ENCODE data around the gene DTNA.

DTNA gene

DNA sequence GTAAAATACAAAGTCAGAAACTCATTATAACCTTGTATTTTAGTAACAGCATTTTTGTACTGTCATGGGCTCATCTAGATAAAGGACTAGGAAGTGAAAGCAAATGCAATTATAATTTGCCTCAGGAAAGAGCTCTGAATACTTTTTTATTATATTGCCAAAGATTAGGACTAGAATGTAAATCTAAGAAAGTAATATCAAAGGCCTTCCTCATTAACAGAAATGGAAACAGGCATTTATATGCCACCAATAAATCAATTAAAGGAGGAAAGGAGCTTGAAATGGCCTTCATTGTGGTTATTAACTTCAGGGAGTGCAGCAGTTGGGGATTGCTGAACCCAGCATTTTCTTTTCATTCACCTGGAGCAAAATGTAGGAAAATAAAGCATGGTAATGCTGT lies 39.6 kb downstream of the DTNA start:
- Histone ChIP-seq H3K36me3 (no peaks in the 10 kb centered on the region), H3K4me3 (ENCODE audit: low read depth, low read length) (no peak overlapping the region), H3K27me3 (ENCODE audit: insufficient read depth, low read depth, severe bottlenecking) (no peaks in the 10 kb centered on the region), H3K9me3 (ENCODE audit: severe bottlenecking) (no peaks in the 10 kb centered on the region), H3K27ac (no peak overlapping the region)
- TF ChIP-seq, protein P1, sequence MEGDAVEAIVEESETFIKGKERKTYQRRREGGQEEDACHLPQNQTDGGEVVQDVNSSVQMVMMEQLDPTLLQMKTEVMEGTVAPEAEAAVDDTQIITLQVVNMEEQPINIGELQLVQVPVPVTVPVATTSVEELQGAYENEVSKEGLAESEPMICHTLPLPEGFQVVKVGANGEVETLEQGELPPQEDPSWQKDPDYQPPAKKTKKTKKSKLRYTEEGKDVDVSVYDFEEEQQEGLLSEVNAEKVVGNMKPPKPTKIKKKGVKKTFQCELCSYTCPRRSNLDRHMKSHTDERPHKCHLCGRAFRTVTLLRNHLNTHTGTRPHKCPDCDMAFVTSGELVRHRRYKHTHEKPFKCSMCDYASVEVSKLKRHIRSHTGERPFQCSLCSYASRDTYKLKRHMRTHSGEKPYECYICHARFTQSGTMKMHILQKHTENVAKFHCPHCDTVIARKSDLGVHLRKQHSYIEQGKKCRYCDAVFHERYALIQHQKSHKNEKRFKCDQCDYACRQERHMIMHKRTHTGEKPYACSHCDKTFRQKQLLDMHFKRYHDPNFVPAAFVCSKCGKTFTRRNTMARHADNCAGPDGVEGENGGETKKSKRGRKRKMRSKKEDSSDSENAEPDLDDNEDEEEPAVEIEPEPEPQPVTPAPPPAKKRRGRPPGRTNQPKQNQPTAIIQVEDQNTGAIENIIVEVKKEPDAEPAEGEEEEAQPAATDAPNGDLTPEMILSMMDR (IDR thresholded peaks at IDR 0.05; ENCODE audit: low read depth, low read length) = no peak
- no peak for DNase-seq

DNA sequence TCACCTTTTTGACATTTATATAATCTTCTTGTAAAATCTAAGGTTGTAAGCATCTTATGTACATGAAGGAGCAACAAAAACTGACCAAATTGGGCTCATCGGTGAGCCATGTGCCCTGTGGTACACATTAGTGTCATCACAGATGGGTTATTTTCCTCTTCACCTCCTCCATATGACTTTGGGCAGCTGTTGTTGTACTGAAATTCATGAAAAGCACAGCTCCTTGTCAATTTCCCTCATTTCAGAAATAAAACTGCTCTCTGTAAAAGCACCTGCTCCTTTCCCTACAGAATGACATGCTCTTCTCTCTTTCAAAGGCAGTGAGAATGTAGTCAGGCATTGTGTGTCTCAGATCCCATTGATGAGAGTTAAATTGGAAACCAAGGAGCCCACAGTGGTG lies 42.0 kb downstream of the DTNA start:
- H3K27me3 ChIP-seq (ENCODE audit: insufficient read depth, low read depth, severe bottlenecking) = no peaks in the 10 kb centered on the region
- H3K36me3 ChIP-seq = no peaks in the 10 kb centered on the region
- H3K4me3 ChIP-seq (ENCODE audit: low read depth, low read length) = no peak overlapping the region
- H3K27ac ChIP-seq = no peak overlapping the region
- DNase-seq = no peak
- TF ChIP-seq, protein P1 (IDR thresholded peaks at IDR 0.05; ENCODE audit: low read depth, low read length) = no peak
- H3K9me3 ChIP-seq (ENCODE audit: severe bottlenecking) = no peaks in the 10 kb centered on the region

DNA sequence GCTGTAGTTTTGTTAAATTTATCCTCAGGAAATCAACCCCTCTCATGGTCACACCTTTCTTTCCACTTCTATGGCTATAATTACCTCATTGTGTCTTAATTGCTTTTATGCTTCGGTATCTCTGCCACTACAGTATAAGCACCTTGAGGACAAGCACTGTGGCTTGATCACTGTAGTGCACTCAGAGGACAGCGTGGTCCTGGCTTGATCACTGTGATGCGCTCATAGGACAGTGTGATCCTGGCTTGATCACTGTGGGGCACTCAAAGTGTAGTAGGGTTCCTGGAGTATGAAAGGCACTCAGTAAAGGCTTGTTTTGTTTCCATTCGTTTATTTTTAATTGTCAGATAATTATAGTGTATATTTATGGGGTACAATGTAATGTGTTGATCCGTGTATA lies 44.2 kb downstream of the DTNA start:
- TF ChIP-seq, protein P1 (IDR thresholded peaks at IDR 0.05; ENCODE audit: low read depth, low read length) = no peak
- H3K4me3 ChIP-seq (ENCODE audit: low read depth, low read length) = no peak overlapping the region
- H3K9me3 ChIP-seq (ENCODE audit: severe bottlenecking) = no peaks in the 10 kb centered on the region
- no peak overlapping the region for H3K27ac ChIP-seq
- peaks cover 3% of the 10 kb centered on the region for H3K27me3 ChIP-seq (ENCODE audit: insufficient read depth, low read depth, severe bottlenecking)
- DNase-seq = no peak
- H3K36me3 ChIP-seq = no peaks in the 10 kb centered on the region

DNA sequence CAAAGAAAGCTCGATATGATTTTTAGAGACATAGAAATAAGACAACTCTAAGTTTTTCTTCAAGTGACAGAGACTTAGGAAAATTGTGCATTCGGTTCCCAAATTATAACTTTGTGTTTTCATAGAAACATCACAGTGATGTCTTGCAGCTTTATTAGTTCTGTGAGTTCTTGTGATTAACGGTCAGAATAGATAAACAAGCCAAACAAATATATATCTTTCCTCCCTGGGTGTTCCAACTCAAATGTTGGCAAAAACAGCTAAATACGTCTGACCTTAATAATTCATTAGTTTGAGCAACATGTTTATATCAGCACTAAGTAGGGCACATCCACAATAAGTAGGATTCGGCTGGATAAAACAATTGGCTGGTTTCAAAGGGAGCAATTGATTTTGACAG lies 47.6 kb downstream of the DTNA start:
- no peak for DNase-seq
- Histone ChIP-seq H3K27me3 (ENCODE audit: insufficient read depth, low read depth, severe bottlenecking) (peaks cover 4% of the 10 kb centered on the region), H3K36me3 (no peaks in the 10 kb centered on the region), H3K4me3 (ENCODE audit: low read depth, low read length) (no peak overlapping the region), H3K9me3 (ENCODE audit: severe bottlenecking) (no peaks in the 10 kb centered on the region), H3K27ac (no peak overlapping the region)
- TF ChIP-seq, protein P1 (IDR thresholded peaks at IDR 0.05; ENCODE audit: low read depth, low read length) = no peak

DNA sequence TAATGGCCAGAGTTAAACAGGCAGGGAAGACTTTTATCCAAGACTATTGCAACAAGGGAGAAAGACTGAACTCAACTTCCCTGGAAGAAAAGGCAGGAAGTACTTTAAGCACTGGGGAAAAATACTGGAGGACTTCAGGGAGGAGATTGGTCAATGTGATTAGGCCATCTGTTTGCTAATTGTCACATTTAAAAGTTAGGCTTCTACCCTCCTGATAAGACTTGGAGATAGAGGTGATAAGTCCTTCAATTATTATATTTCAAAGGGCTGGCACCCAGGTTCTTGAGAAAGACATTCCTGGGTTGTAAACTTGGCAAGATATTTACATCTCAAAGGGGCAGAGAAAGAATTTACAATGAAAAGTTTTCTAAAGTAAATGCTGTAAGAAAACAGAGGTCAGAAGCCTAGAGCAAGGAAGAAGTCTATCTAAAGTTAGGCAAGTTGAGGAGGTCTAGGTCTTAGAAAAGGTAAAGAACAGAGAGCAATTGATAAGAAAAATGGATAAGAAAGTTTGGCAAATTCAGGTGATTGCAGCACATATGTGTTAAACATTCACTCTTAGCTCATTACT lies 48.4 kb downstream of the DTNA start:
- DNase-seq = no peak
- Histone ChIP-seq H3K4me3 (ENCODE audit: low read depth, low read length) (no peak overlapping the region), H3K9me3 (ENCODE audit: severe bottlenecking) (no peaks in the 10 kb centered on the region), H3K27ac (no peak overlapping the region), H3K27me3 (ENCODE audit: insufficient read depth, low read depth, severe bottlenecking) (peaks cover 4% of the 10 kb centered on the region), H3K36me3 (no peaks in the 10 kb centered on the region)
- TF ChIP-seq, protein P1 (IDR thresholded peaks at IDR 0.05; ENCODE audit: low read depth, low read length) = no peak

DNA sequence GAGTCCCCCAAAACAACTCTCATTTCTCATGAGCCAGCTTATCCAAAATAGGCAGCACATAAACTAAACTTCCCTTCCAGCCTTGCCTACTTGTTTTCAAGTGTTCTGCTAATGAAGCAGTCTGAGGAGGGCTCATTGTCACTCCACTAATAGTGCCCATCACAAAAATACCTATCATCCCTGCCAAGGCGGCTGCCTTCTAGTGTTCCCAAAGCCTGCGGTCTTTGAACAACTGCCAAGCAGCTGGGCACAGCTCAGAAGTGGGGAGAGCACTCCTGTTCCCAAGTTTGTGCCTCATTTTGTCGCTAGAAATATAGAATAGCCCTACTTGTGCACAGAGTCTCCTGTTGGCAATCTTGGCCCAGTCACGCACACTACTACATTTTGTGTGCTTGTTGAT lies 50.3 kb downstream of the DTNA start:
- Histone ChIP-seq H3K27me3 (ENCODE audit: insufficient read depth, low read depth, severe bottlenecking) (peaks cover 4% of the 10 kb centered on the region), H3K4me3 (ENCODE audit: low read depth, low read length) (no peak overlapping the region), H3K27ac (no peak overlapping the region), H3K9me3 (ENCODE audit: severe bottlenecking) (no peaks in the 10 kb centered on the region), H3K36me3 (no peaks in the 10 kb centered on the region)
- TF ChIP-seq, protein P1 (IDR thresholded peaks at IDR 0.05; ENCODE audit: low read depth, low read length) = no peak
- DNase-seq = no peak
